GM18498 (cell line): ENCODE measurements around the gene TMEM115.
A peak's percentile ranks its signal among the peaks of the same experiment; 100 is the strongest.

Experiments
- ATAC-seq: cut with Tn5 transposase; IDR thresholded peaks from one replicate; pipeline ENCODE4 v1.9.1; 2021; ENCODE audit warnings: mild to moderate bottlenecking, moderate library complexity; ENCODE audit not compliant: unreplicated experiment

Gene TMEM115

GRCh38 chr3:50336452-50337174 lies 22.7 kb downstream of the TMEM115 start:
- peak; percentile 40 for ATAC-seq

- no peak for ATAC-seq
Measured at GRCh38 chr3:50334339-50335075, 24.8 kb downstream of the TMEM115 start.

- ATAC-seq: no peak
Measured at GRCh38 chr3:50333744-50334328, 25.5 kb downstream of the TMEM115 start.

GRCh38 chr3:50331364-50331907 lies 27.9 kb downstream of the TMEM115 start:
- no peak for ATAC-seq

GRCh38 chr3:50330330-50330729 lies 29.0 kb downstream of the TMEM115 start:
- ATAC-seq: no peak

- peak; percentile 86 for ATAC-seq
Measured at GRCh38 chr3:50327943-50328691, 31.2 kb downstream of the TMEM115 start, which contains the start of gene TUSC2. TSS of gene TUSC2 (minus strand) at chr3:50328223. CDS start at chr3:50328099, 124 bp downstream.

- ATAC-seq: no peak
Measured at GRCh38 chr3:50327129-50327528, 32.2 kb downstream of the TMEM115 start.

- no peak for ATAC-seq
Measured at GRCh38 chr3:50326182-50326541, 33.2 kb downstream of the TMEM115 start.

- ATAC-seq: no peak
Measured at GRCh38 chr3:50325497-50326181, 33.7 kb downstream of the TMEM115 start.

- ATAC-seq: no peak
Measured at GRCh38 chr3:50325113-50325480, 34.2 kb downstream of the TMEM115 start.

- ATAC-seq: no peak
Measured at GRCh38 chr3:50324351-50325112, 34.8 kb downstream of the TMEM115 start.

GRCh38 chr3:50323614-50324199 lies 35.6 kb downstream of the TMEM115 start:
- no peak for ATAC-seq

- ATAC-seq: no peak
Measured at GRCh38 chr3:50323092-50323600, 36.2 kb downstream of the TMEM115 start.

GRCh38 chr3:50322386-50323091 lies 36.8 kb downstream of the TMEM115 start, which contains the start of gene HYAL2:
TSS of gene HYAL2 (minus strand) at chr3:50322745. CDS start at chr3:50320489, 2,256 bp downstream.
- no peak for ATAC-seq

GRCh38 chr3:50322115-50322385 lies 37.3 kb downstream of the TMEM115 start:
- no peak for ATAC-seq

- peak; percentile 87 for ATAC-seq
Measured at GRCh38 chr3:50321336-50322114, 37.8 kb downstream of the TMEM115 start.

GRCh38 chr3:50320853-50321335 lies 38.4 kb downstream of the TMEM115 start:
- peak; percentile 60 for ATAC-seq
